ENCODE measurements around the gene RSKR.
"Not testable (repeated sequence)": the region's sequence is repeated elsewhere in the genome, so short reads cannot be mapped to it uniquely, and the experiment has no call there.

RSKR gene

GRCh38 chr17:28620010-28620409, 6.0 kb upstream of the RSKR start:
- no peak for DNase-seq

- DNase-seq, result no peak
These were observed 4.5 kb upstream of the RSKR start for GRCh38 chr17:28618464-28618863.

GRCh38 chr17:28616281-28616680, 2.3 kb upstream of the RSKR start:
- no peak for DNase-seq

- no peak for DNase-seq
These were observed 1.4 kb upstream of the RSKR start for GRCh38 chr17:28615260-28615940.

DNA sequence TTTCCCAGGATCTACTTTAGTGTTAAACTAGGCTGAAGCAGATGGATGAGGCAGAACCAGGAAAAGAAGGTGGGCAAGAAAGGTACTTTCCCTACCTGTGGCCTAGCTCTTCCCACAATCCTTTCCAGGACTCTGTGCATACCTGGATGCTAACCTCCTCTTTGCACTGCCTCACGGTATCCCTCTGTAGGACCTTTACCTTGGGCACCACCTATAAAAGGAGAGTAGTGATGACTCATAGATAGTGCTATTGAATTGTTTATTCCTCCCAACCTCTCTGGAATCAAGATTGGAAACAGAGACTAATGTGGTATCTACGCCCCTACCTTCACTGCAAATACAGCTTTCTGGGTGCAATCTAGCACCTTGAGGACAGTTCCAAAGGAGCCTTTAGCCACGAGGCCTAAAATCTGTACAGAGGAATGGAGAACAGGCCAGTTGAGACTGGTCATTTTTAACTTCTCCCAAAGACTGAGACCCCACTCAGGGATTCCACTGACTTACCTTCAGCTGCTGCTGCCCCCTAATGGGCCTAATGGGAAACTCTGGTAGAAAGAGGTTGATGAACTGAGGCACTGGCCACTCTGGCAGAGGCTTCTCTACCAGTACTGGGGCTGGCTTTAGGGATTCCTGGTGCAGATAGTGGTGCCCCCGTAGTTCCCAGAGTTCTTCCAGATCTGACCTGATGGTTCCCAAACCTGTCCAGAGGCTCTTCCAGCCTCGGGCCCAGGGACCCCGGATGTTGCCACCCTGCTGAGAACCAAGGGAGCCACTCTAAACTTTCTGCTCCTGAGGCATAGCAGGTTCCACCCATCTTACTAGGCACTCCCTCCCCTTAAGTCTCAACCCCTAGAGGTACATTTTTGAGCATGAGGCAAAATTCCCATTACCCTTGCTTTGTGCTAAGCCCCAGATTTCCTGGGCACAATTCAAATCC, 781 bp downstream of the RSKR start:
- no peak for DNase-seq

DNA sequence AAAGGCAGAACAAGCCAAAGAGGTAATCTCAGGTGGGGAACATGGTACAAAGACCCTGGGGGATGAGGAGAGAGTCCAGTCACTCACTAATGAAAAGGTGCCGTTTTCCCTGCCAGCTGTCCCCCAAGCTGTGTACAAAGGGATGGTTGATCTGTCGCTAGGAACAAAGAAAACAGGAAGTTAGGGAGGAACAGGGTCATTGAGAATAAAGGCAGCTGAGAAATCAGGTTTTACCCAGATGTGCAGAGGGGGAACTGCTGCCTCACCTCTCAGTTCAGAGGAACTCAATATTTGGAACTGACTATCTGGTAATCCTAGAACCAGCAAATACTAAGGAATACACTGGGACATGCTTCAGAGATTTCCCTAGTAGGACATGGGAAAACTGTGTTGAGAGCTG, 1.5 kb downstream of the RSKR start:
- no peak for DNase-seq

DNA sequence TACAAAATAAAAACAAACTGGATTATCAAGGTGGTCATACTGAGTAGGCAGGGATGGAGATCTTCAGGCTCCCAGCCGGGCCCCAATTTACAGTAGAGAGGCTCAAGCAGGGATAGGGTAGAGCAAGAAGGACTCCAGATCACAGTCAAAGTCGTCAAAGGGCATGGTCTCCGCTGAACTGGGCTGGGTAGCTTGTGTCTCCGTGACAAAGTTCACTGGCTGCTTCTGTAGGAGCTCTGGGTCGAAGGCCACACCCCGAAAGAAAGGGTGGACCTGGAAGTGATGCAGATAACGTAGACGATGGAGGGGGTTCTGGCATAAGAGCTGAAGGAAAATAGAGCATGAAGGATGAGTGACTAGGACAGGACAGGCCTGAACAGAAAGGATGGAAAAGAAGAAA, 3.6 kb downstream of the RSKR start:
- no peak for DNase-seq

DNA sequence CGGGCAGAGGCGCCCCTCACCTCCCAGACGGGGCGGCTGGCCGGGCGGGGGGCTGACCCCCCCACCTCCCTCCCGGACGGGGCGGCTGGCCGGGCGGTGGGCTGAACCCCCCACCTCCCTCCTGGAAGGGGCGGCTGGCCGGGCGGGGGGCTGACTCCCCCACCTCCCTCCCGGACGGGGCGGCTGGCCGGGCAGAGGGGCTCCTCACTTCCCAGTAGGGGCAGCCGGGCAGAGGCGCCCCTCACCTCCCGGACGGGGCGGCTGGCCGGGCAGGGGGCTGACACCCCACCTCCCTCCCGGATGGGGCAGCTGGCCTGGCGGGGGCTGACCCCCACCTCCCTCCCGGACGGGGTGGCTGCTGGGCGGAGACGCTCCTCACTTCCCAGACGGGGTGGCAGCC, 10.0 kb downstream of the RSKR start:
- DNase-seq, result not testable (repeated sequence)

GRCh38 chr17:28599311-28600184, 14.4 kb downstream of the RSKR start:
- peak; percentile 80 to 84 for DNase-seq

GRCh38 chr17:28598799-28599310, 15.1 kb downstream of the RSKR start, which contains the start of gene SPAG5:
Gene SPAG5, minus strand, starts transcription at chr17:28599025. Its CDS starts 79 bp downstream, at chr17:28598946.
- DNase-seq, result peak; percentile 89 to 91

DNA sequence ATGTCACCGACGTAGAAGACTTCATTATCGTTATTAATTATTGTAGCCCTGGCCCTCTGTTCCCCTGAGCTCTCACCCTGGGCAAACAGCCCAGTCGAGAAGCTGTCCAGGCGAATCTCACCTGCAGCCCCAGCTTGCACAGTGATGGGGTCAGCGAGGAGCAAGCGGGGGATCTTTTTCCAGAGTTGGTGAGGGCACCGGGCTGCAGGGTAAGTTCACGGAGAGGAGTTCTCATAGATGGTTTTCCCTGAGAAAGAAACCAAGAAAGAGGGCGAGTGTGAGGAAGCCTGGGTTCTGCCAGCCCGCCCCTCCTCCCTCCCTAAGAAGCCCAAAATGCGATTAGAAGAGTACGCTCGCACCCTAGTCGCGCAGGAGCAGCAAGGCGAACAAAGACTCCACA, 15.6 kb downstream of the RSKR start:
- DNase-seq, result no peak

DNA sequence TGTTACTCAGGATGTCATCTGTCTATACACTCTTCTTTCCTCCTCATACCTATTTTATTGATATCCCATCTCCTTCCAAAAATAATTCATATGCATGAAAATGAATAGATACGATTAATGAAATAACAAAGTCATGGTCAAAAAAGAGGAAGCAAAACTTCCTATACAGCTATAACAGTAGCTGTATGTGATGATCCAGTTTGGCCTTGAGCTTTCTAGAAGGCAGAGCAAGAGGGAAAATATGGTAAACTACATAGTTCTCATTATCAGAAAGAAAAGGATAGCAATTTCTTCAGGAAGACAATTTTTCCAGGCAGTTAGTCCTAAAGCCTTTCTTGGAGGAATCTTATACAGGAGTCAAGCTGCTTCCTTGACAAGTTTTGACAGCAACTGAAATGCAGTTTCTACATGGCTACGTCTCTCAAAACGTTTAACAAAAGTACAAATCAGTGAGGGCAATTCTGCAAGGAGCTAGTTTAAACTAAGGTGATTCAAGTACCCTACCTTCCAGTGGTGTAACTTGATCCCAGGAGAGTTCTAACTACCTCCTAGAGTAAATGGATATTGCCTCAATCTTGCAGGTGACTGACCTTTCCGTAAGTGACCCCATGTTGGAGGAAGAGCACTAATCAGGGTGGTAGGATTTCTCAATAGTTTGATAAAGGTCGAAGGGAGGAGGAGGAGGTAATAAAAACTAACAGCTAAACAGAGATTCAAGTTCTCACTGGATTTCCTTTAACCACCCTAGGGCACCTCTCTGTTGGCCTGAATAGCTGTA, 16.2 kb downstream of the RSKR start:
- DNase-seq, result peak in 1 of 2 donors; percentile 15

- DNase-seq, result no peak
These were observed 21.7 kb downstream of the RSKR start for GRCh38 chr17:28592260-28592659.

DNA sequence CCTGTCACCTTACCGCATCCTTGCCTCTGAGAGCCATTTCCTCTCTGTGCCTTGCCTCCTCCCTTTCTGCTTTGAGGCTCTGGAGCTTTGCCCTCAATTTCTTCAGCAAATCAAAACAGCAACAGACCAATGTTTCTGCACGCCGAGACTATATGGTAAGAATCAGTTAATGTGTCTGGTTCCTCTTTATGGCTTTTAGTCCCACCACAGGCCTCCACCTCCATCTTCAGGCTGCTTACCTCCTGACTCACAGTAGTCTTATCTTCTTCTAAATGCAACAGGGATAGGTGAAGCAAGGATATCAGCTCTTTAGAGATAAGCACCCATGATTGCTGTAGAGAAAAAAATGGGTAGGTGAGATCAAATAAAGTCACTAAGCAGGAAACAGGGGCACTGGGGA, 28.1 kb downstream of the RSKR start:
- no peak for DNase-seq

DNA sequence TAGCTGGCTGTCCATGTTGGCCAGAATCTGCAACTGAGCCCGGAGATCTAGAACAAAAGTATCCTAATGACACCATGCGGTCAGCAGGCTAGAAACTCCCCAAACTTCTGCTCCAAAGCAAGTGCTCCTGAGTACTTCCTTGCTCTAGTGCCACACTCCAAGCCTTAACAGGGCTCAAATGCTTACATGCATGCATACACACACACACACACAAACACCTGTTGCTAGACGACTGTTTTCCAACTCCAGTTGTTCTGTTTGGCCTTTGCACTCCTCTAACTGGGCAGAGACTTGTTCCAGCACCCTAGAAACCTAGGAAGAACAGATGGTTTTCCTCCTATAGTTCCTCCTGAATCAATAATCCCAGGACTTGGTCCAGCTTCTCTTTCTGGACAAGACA, 29.6 kb downstream of the RSKR start:
- DNase-seq, result no peak

GRCh38 chr17:28582513-28582912, 31.5 kb downstream of the RSKR start:
- no peak for DNase-seq

GRCh38 chr17:28580959-28581358, 33.0 kb downstream of the RSKR start:
- no peak for DNase-seq

- DNase-seq, result no peak
These were observed 34.5 kb downstream of the RSKR start for GRCh38 chr17:28579526-28579925.

DNA sequence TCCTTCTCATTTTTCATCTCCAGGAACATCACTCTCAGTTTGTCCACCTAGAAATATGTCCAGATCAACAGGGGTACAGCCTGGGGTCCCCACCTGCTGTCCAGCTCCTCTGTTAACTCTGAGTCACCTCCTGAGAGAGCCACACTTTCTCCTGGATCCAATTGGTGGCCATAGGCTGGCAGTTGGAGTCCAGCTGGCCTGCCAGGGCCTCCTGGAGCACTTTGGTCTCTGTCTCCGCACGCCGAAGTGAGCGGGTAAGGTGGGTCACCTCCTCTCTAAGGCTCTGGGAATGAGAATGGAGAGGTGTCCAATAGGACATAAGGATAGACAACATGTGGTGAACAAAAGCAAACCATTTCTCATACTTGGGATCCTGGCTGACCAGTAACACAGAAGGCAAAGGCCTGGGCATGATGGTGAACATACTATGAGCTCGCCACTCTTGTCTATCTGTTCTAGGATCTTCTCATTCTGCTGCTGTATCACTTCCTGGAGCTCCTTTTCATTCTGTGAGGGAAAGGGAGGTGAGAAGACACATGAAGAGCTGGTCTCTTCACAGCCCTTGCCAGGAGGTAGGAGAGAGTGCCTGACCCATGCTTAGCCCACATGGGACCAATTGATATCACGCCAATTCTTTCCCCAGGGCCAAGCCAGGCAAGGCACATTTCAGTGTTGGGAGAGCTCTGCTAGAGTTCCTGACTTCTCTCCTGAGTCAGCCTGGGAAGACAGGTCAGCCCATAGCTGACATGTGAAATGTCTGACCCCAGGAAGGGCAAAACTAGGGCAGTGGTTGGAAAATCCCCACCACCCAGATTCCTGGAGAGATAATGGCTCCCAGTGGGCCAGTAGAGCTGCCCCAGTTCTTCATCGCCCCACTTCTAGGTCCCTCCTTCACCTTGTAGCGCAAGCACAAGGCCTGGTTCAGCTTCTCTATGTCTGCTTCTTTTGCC, 35.5 kb downstream of the RSKR start:
- no peak for DNase-seq

DNA sequence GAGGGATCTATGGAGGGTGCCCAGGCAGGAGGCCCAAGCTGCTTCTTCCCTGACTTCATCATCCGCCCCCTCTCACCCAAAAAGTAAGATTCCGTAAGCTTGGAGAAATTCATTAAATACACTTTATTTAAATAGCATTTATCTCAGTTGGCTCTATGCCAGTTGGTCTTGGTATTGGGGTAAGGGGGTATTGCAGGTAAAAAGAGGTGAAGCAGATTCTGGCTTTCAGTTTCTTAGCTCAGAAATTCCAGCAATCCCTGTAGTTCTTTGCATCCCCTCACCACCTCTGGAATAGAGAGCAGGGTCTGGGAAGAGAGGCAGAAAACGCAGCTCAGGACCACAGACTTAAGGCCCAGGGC, 36.5 kb downstream of the RSKR start:
- DNase-seq, result no peak
